Trophoblast cell (in vitro differentiated cells and primary cell): Measurements from ENCODE around the gene PAQR8.

Source experiments
- DNase-seq, 2 donors: peaks; one replicate each; pipeline ENCODE4 v3.0.0-alpha.2; 2016
- H2AFZ ChIP-seq: 2 replicates; pipeline ENCODE4 v1.6.1; 2013; ENCODE audit warnings: low read length, moderate library complexity, mild to moderate bottlenecking; ENCODE audit not compliant: insufficient read depth, poor library complexity
- H2AK5ac ChIP-seq: 2 replicates; pipeline ENCODE4 v1.6.1; 2013; ENCODE audit warnings: mild to moderate bottlenecking, low read length
- H2BK120ac ChIP-seq: 2 replicates; pipeline ENCODE4 v1.6.1; 2013; ENCODE audit warnings: low read length, mild to moderate bottlenecking, moderate library complexity; ENCODE audit not compliant: insufficient read depth, poor library complexity
- H2BK12ac ChIP-seq: 2 replicates; pipeline ENCODE4 v1.6.1; 2013; ENCODE audit warnings: mild to moderate bottlenecking, low read length, moderate library complexity
- H2BK5ac ChIP-seq: 2 replicates; pipeline ENCODE4 v1.6.1; 2013; ENCODE audit warnings: low read length, low read depth, moderate library complexity, mild to moderate bottlenecking; ENCODE audit not compliant: poor library complexity
- H3K14ac ChIP-seq: 2 replicates; pipeline ENCODE4 v1.6.1; 2013; ENCODE audit warnings: mild to moderate bottlenecking, low read length
- H3K18ac ChIP-seq: 2 replicates; pipeline ENCODE4 v1.6.1; 2013; ENCODE audit warnings: mild to moderate bottlenecking, low read length
- H3K23ac ChIP-seq: 2 replicates; pipeline ENCODE4 v1.6.1; 2013; ENCODE audit warnings: low read length
- H3K27ac ChIP-seq: 2 replicates; pipeline ENCODE4 v1.5.1; 2013; ENCODE audit warnings: low read depth, mild to moderate bottlenecking, inconsistent platforms, low read length, moderate library complexity
- H3K27me3 ChIP-seq: 2 replicates; pipeline ENCODE4 v1.6.1; 2013; ENCODE audit warnings: inconsistent platforms, mild to moderate bottlenecking, low read length, moderate library complexity; ENCODE audit not compliant: insufficient read depth
- H3K36me3 ChIP-seq, 2 experiments: 1 replicate in 1 of 2; 2 replicates in 1 of 2; pipeline ENCODE4 v1.6.1; 2013; ENCODE audit warnings: low read length in 2 of 2, mild to moderate bottlenecking in 2 of 2, moderate library complexity in 1 of 2; ENCODE audit not compliant: insufficient read depth in 2 of 2, control insufficient read depth in 1 of 2
- H3K4ac ChIP-seq: 2 replicates; pipeline ENCODE4 v1.6.1; 2013; ENCODE audit warnings: low read depth, mild to moderate bottlenecking, low read length, moderate library complexity
- H3K4me1 ChIP-seq, 2 experiments: 1 replicate in 1 of 2; 2 replicates in 1 of 2; pipeline ENCODE4 v1.6.1; 2013; ENCODE audit warnings: low read length in 2 of 2, mild to moderate bottlenecking in 2 of 2, moderate library complexity in 1 of 2; ENCODE audit not compliant: insufficient read depth in 2 of 2, control insufficient read depth in 1 of 2
- H3K4me2 ChIP-seq: 2 replicates; pipeline ENCODE4 v1.6.1; 2013; ENCODE audit warnings: inconsistent platforms, mild to moderate bottlenecking, low read length, moderate library complexity
- H3K4me3 ChIP-seq: 2 replicates; pipeline ENCODE4 v1.5.1; 2013; ENCODE audit warnings: mild to moderate bottlenecking, low read depth, low read length, inconsistent platforms
- H3K79me1 ChIP-seq: one replicate; pipeline ENCODE4 v1.6.1; 2013; ENCODE audit warnings: low read length
- H3K79me2 ChIP-seq: 2 replicates; pipeline ENCODE4 v1.6.1; 2013; ENCODE audit warnings: low read length, mild to moderate bottlenecking; ENCODE audit not compliant: control insufficient read depth, insufficient read depth, poor library complexity
- H3K9ac ChIP-seq: 2 replicates; pipeline ENCODE4 v1.6.1; 2013; ENCODE audit warnings: mild to moderate bottlenecking, low read length
- H3K9me3 ChIP-seq: 2 replicates; pipeline ENCODE4 v1.6.1; 2013; ENCODE audit warnings: low read depth, mild to moderate bottlenecking, control low read depth, inconsistent platforms, low read length; ENCODE audit not compliant: insufficient read depth
- H4K12ac ChIP-seq: 2 replicates; pipeline ENCODE4 v1.6.1; 2013; ENCODE audit warnings: low read depth, mild to moderate bottlenecking, low read length, moderate library complexity
- H4K8ac ChIP-seq: 2 replicates; pipeline ENCODE4 v1.6.1; 2013; ENCODE audit warnings: low read depth, mild to moderate bottlenecking, low read length, moderate library complexity
- H4K91ac ChIP-seq: one replicate; pipeline ENCODE4 v1.6.1; 2013; ENCODE audit warnings: low read depth, mild to moderate bottlenecking, low read length, moderate library complexity
- WGBS: extraction: QIAGEN DNeasy Blood & Tissue Kit; methylation state at CpG from one replicate; pipeline ENCODE4 v1.1.7; 2013; ENCODE audit warnings: missing lambda C conversion rate; ENCODE audit not compliant: insufficient read length, insufficient coverage; ENCODE audit errors: extremely low coverage; 5-methylcytosine and 5-hydroxymethylcytosine counted together

Gene PAQR8

DNA sequence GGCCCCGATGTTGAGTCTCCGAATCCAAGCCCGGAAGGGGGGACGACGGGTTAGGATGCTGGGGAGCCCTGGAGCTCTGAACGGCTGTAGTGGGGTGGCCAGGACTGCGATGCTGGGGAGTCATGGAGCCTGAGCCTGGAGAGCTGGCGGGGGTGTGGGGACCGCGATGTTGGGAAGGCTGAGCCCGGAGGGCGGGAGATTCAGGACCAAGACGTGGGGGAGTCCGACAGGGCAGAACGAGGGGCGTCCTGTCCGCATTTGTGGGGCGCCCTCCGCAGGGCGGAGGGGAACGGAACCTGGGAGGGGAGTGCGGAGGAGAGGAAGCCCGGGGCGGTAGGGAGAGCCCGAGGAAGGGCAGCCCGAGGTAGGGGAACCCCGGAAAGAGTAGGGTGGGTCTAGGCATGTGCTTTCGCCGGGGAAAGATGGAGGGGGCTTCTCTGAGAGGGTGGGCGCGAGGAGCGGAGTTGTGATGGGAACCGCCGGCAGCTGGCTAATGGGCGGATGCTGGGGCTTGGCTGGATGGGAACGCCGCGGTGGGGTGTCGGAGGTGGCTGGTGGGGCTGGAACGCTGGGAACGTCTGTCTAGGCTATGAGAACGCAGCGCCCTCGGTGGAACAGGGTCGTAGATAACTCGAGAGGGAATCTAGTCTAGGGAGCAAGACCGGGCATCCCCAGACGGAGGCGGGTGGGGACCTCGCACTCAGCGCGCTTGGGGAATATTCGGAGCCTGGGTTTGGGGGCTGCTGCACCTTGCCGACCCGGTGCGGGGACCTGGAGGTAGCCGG, 684 bp downstream of the PAQR8 start:
- peak overlapping the region; percentile 100 for H2BK5ac ChIP-seq
- no CpG with 5 or more reads among the region's 57 CpGs for WGBS
- peak overlapping the region; percentile 81 for H2AFZ ChIP-seq
- peak overlapping the region; percentile 97 for H2AK5ac ChIP-seq
- H3K36me3 ChIP-seq: peaks cover 6 to 9% of the 10 kb centered on the region in 2 experiments
- peak overlapping the region; percentile 98 for H2BK120ac ChIP-seq
- peak overlapping the region; percentile 98 for H3K27ac ChIP-seq
- peak overlapping the region; percentile 47 for H2BK12ac ChIP-seq
- H3K23ac ChIP-seq: no peak overlapping the region
- H3K79me2 ChIP-seq: peaks cover 21% of the 10 kb centered on the region
- H4K12ac ChIP-seq: peak overlapping the region; percentile 95
- DNase-seq: no peak
- H3K14ac ChIP-seq: peak overlapping the region; percentile 100
- peak overlapping the region; percentile 87 for H4K8ac ChIP-seq
- H3K9ac ChIP-seq: peak overlapping the region; percentile 95
- H3K79me1 ChIP-seq: peaks cover 28% of the 10 kb centered on the region
- peak overlapping the region; percentile 99 for H4K91ac ChIP-seq
- H3K4me2 ChIP-seq: peak overlapping the region; percentile 93
- no peaks in the 10 kb centered on the region for H3K27me3 ChIP-seq
- peak overlapping the region; percentile 76 for H3K4me3 ChIP-seq
- peaks cover 14 to 16% of the 10 kb centered on the region in 2 experiments for H3K4me1 ChIP-seq
- H3K9me3 ChIP-seq: no peaks in the 10 kb centered on the region
- H3K18ac ChIP-seq: peak overlapping the region; percentile 97
- H3K4ac ChIP-seq: peak overlapping the region; percentile 39

GRCh38 chr6:52363228-52363867, 1.4 kb downstream of the PAQR8 start:
- Histone ChIP-seq H3K14ac (peak overlapping the region; percentile 100), H3K4ac (peak overlapping the region; percentile 57), H3K79me2 (peaks cover 21% of the 10 kb centered on the region), H2BK120ac (peak overlapping the region; percentile 98), H2AFZ (peak overlapping the region; percentile 37), H3K27me3 (no peaks in the 10 kb centered on the region), H3K9ac (peak overlapping the region; percentile 95), H3K4me1 (peaks cover 14 to 16% of the 10 kb centered on the region in 2 experiments), H2AK5ac (no peak overlapping the region), H2BK12ac (no peak overlapping the region), H4K12ac (no peak overlapping the region), H4K91ac (peak overlapping the region; percentile 99), H3K36me3 (peaks cover 10 to 15% of the 10 kb centered on the region in 2 experiments), H3K4me3 (peak overlapping the region; percentile 76), H3K9me3 (no peaks in the 10 kb centered on the region), H3K4me2 (peak overlapping the region; percentile 93), H3K18ac (peak overlapping the region; percentile 97), H3K79me1 (peaks cover 28% of the 10 kb centered on the region), H3K23ac (no peak overlapping the region), H3K27ac (peak overlapping the region; percentile 98), H2BK5ac (peak overlapping the region; percentile 100), H4K8ac (peak overlapping the region; percentile 87)
- no CpG with 5 or more reads among the region's 8 CpGs for WGBS
- peak in 1 of 2 donors; percentile 56 for DNase-seq

DNA sequence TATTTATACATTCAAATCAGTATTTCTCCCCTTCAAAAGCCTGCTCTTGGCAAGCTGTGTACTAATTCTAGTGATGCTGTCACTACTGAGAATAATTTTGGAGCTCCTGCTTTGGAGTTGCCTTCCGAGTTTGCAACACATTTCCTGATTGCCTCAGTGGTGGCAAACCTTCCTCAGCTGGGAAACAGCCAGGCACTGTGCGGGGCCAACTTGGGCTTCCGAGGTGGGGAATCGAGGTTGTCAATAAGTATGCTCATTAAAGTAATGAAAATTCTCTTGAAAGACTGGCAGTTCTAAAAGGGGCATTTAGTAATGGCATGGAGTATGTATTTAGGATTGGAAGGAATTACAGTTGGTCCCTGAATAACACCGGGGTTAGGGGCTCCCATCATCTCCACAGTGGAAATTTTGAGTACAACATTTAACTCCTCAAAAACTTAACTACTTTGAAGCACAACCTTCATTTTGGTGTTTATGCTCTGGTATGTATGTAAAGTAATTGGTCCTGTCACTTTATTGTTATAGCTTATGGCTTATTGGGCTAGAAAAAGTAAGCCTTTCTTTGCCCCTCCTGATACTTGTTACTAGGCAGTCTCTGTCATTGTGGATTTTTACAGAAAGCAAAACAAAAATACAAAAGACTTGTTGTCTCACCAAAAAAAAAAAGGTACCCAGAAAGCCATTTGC, 2.7 kb downstream of the PAQR8 start:
- peak overlapping the region; percentile 82 for H3K4ac ChIP-seq
- no peak overlapping the region for H3K23ac ChIP-seq
- peaks cover 28% of the 10 kb centered on the region for H3K79me1 ChIP-seq
- H3K9me3 ChIP-seq: no peaks in the 10 kb centered on the region
- H4K8ac ChIP-seq: no peak overlapping the region
- no peak overlapping the region for H2BK5ac ChIP-seq
- H3K9ac ChIP-seq: no peak overlapping the region
- H4K12ac ChIP-seq: no peak overlapping the region
- DNase-seq: no peak
- H3K27me3 ChIP-seq: no peaks in the 10 kb centered on the region
- H3K79me2 ChIP-seq: peaks cover 21% of the 10 kb centered on the region
- H2AK5ac ChIP-seq: no peak overlapping the region
- peaks cover 10 to 15% of the 10 kb centered on the region in 2 experiments for H3K36me3 ChIP-seq
- H2AFZ ChIP-seq: no peak overlapping the region
- H3K18ac ChIP-seq: no peak overlapping the region
- WGBS: no CpG with 5 or more reads among the region's 5 CpGs
- no peak overlapping the region for H3K14ac ChIP-seq
- no peak overlapping the region for H2BK120ac ChIP-seq
- no peak overlapping the region for H3K4me3 ChIP-seq
- no peak overlapping the region for H3K27ac ChIP-seq
- H2BK12ac ChIP-seq: no peak overlapping the region
- peak overlapping the region; percentile 49 for H3K4me2 ChIP-seq
- peaks cover 14 to 16% of the 10 kb centered on the region in 2 experiments for H3K4me1 ChIP-seq
- no peak overlapping the region for H4K91ac ChIP-seq

- H3K79me2 ChIP-seq: peaks cover 21% of the 10 kb centered on the region
- peaks cover 13 to 15% of the 10 kb centered on the region in 2 experiments for H3K4me1 ChIP-seq
- peaks cover 24% of the 10 kb centered on the region for H3K79me1 ChIP-seq
- H3K4me2 ChIP-seq: peak overlapping the region; percentile 15
- H3K4me3 ChIP-seq: no peak overlapping the region
- H3K23ac ChIP-seq: no peak overlapping the region
- H2BK120ac ChIP-seq: no peak overlapping the region
- no peak overlapping the region for H3K14ac ChIP-seq
- H2BK5ac ChIP-seq: no peak overlapping the region
- no CpG with 5 or more reads among the region's 4 CpGs for WGBS
- no peak for DNase-seq
- no peak overlapping the region for H3K27ac ChIP-seq
- H3K18ac ChIP-seq: no peak overlapping the region
- H3K9ac ChIP-seq: no peak overlapping the region
- no peak overlapping the region for H2AK5ac ChIP-seq
- H2AFZ ChIP-seq: no peak overlapping the region
- H3K27me3 ChIP-seq: no peaks in the 10 kb centered on the region
- no peak overlapping the region for H4K91ac ChIP-seq
- no peaks in the 10 kb centered on the region for H3K9me3 ChIP-seq
- H3K4ac ChIP-seq: no peak overlapping the region
- H3K36me3 ChIP-seq: peaks cover 10 to 15% of the 10 kb centered on the region in 2 experiments
- H4K12ac ChIP-seq: no peak overlapping the region
- no peak overlapping the region for H4K8ac ChIP-seq
- H2BK12ac ChIP-seq: no peak overlapping the region
Measured at GRCh38 chr6:52365317-52365716, 3.4 kb downstream of the PAQR8 start.
